SIG-M5 treated with dmso at 0.1 percent for 504 hours (cell line): Measurements from ENCODE around the gene LRRC3C.

Source experiments
- DNase-seq: peaks from one replicate; lab custom pipeline; 2025; ENCODE audit not compliant: unreplicated experiment; lab: John Stamatoyannopoulos, UW

Gene LRRC3C

GRCh38 chr17:39973496-39973895 lies 46.0 kb downstream of the LRRC3C start:
- no peak for DNase-seq

- no peak for DNase-seq
Measured at GRCh38 chr17:39974433-39974832, 46.9 kb downstream of the LRRC3C start.

GRCh38 chr17:39975801-39976200 lies 48.3 kb downstream of the LRRC3C start:
- DNase-seq: no peak

GRCh38 chr17:39979016-39979670 lies 51.6 kb downstream of the LRRC3C start:
- no peak for DNase-seq

- peak; percentile 87 for DNase-seq
Measured at GRCh38 chr17:39979893-39980350, 52.4 kb downstream of the LRRC3C start.

GRCh38 chr17:39980351-39981206 lies 53.0 kb downstream of the LRRC3C start, which contains the start of gene PSMD3:
Gene PSMD3 (plus strand): TSS chr17:39980807. CDS start chr17:39980971, 164 bp downstream.
- DNase-seq: peak; percentile 100

GRCh38 chr17:39981207-39981741 lies 53.7 kb downstream of the LRRC3C start:
- DNase-seq: no peak

GRCh38 chr17:39981766-39982375 lies 54.3 kb downstream of the LRRC3C start:
- DNase-seq: peak; percentile 79

- no peak for DNase-seq
Measured at GRCh38 chr17:39988206-39988810, 60.8 kb downstream of the LRRC3C start.

GRCh38 chr17:39994448-39994847 lies 66.9 kb downstream of the LRRC3C start:
- no peak for DNase-seq
